Sigmoid colon (tissue), 7 donors: ENCODE results near the gene BTBD19. TPM values are rescaled to one million over a fixed set of nuclear protein-coding genes. Genes with fewer than 3 reads are reported as not detected.
A peak's percentile ranks its signal among the peaks of the same experiment; 100 is the strongest.
"Not testable (repeated sequence)": the region's sequence is repeated elsewhere in the genome, so short reads cannot be mapped to it uniquely, and the experiment has no call there.

Experiments used
- DNase-seq: peaks from one replicate; pipeline ENCODE4 v3.0.0-alpha.2; 2019
- H3K27ac ChIP-seq, 4 donors: fragments of 200-600 bp; sonication (generic); one replicate each; pipeline ENCODE4 v1.5.1; 2016 to 2019; ENCODE audit warnings: mild to moderate bottlenecking in 1 of 4
- H3K27me3 ChIP-seq, 3 donors: fragments of 200-600 bp; sonication (generic); one replicate each; pipeline ENCODE4 v1.5.1; 2019; ENCODE audit warnings: mild to moderate bottlenecking in 1 of 3
- H3K36me3 ChIP-seq, 4 donors: fragments of 200-600 bp; sonication (generic); one replicate each; pipeline ENCODE4 v1.5.1; 2016 to 2019
- H3K4me1 ChIP-seq, 4 donors: fragments of 200-600 bp; sonication (generic); one replicate each; pipeline ENCODE4 v1.5.1; 2017 to 2019
- H3K4me3 ChIP-seq, 4 donors: fragments of 200-600 bp; sonication (generic); one replicate each; pipeline ENCODE4 v1.5.1; 2017 to 2019; ENCODE audit warnings: mild to moderate bottlenecking in 2 of 4, moderate library complexity in 1 of 4
- H3K9me3 ChIP-seq, 4 donors: fragments of 200-600 bp in 3 of 4; sonication (generic) in 3 of 4; one replicate each; pipeline versions ENCODE4 v1.5.1 to v1.6.1; 2013 to 2019
- CTCF ChIP-seq, 4 experiments: fragments of 450-650 bp in 3 of 4; fragments of 200-600 bp in 1 of 4; IDR thresholded peaks; one replicate each; pipeline ENCODE4 v1.5.1; 2016 to 2019; ENCODE audit warnings: antibody characterized with exemption in 4 of 4, mild to moderate bottlenecking in 3 of 4, moderate library complexity in 2 of 4
- EP300 ChIP-seq, 4 donors: sonication (generic); formaldehyde crosslinking; IDR thresholded peaks; one replicate each; pipeline ENCODE4 v1.6.1; 2017; ENCODE audit warnings: antibody characterized with exemption in 4 of 4
- POLR2A ChIP-seq, 2 donors: fragments of 450-650 bp; IDR thresholded peaks; one replicate each; pipeline ENCODE4 v1.6.1; 2016; ENCODE audit warnings: antibody characterized with exemption in 2 of 2, mild to moderate bottlenecking in 2 of 2, moderate library complexity in 2 of 2
- POLR2AphosphoS5 ChIP-seq, 4 donors: sonication (generic); formaldehyde crosslinking; IDR thresholded peaks; one replicate each; pipeline ENCODE4 v1.6.1; 2017; ENCODE audit warnings: antibody characterized with exemption in 4 of 4
- WGBS, 2 donors: extraction: QIAGEN DNeasy Blood & Tissue Kit; methylation state at CpG; one replicate each; pipeline ENCODE4 v1.1.7; 2013; 5-methylcytosine and 5-hydroxymethylcytosine counted together
- intact Hi-C: fragments of 100-400 bp; cut with DNase I; formaldehyde crosslinking; loops from one replicate; pipeline ENCODE4 v1.15.1; 2023
- polyA plus RNA-seq, 3 donors: library from polyadenylated mRNA; stranded (reverse); fragments of 200-250 nt; gene quantifications; one replicate each; pipeline ENCODE4 v1.2.3, GENCODE V29; 2013
- total RNA-seq, 4 donors: library from RNA; depleted of rRNA; stranded (reverse); fragments of >200 nt; gene quantifications; one replicate each; pipeline ENCODE4 v1.1.0, GENCODE V29; 2016
- donor health status: healthy with polysubstance abuse.
- donor health status: Bipolar disorder and iron deficiency.
- donor health status: healthy.

Gene BTBD19
- total and polyA plus RNA-seq, 7 donors, result 0.60 to 9.4 (median 2.8) TPM; not detected in 1

GRCh38 chr1:44834328-44834727 lies 26.0 kb downstream of the BTBD19 start:
- TF ChIP-seq CTCF (IDR thresholded peaks at IDR 0.05), result no peak
- TF ChIP-seq EP300 (IDR thresholded peaks at IDR 0.05), result no peak
- intact Hi-C loops, result no loop called here
- no peak overlapping the region for H3K4me3 ChIP-seq
- H3K4me1 ChIP-seq, result peaks cover 0 to 7% (median 4%) of the 10 kb centered on the region in 4 donors
- 71 to 77% methylated on average over 7 of the region's 7 CpGs for WGBS, 2 donors
- DNase-seq, result no peak
- H3K9me3 ChIP-seq, result no peaks in the 10 kb centered on the region
- H3K36me3 ChIP-seq, result no peaks in the 10 kb centered on the region
- H3K27ac ChIP-seq, result no peak overlapping the region
- no peaks in the 10 kb centered on the region for H3K27me3 ChIP-seq

DNA sequence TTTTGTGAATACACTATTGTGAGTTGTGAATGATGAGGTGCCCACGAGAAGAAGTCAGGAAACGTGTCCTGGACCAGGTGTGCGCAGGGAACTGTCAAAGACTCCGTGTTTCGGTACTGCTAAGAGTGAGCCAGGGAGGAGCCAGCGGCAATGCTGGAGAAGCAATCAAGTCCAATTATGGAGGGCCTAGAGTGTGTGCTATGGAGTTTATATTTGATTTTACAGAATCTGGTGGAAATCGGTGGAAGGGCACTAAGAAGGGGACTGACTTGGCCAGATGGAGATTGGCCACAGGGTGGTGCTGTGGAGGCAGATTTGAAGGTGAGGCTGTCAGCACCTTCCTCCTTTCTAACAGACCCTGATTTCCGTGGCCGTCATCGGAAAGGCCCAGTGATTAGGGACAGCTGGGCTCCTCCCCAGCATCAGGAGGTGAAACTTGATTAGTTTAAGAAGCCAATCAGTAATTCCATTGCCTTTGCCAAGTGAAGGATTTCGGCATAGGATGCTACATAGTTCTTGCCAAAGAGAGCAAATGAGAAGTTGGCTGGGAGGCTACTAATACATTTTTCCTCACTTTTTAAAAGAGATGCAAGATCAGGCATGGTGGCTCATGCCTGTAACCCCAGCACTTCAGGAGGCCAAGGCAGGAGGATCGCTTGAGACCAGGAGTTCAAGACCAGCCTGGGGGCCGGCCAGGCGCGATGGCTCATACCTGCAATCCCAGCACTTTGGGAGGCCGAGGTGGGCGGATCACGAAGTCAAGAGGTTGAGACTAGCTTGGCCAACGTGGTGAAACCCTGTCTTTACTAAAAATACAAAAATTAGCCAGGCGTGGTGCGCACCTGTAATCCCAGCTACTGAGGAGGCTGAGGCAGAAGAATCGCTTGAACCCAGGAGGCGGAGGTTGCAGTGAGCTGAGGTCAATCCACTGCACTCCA lies 27.7 kb downstream of the BTBD19 start:
- DNase-seq, result peak; percentile 87
- intact Hi-C loops, result loop anchor here (5.0 kb wide), 1 partner anchor 44 kb away; no protein-coding TSS in a partner anchor
- H3K27ac ChIP-seq, result no peak overlapping the region
- WGBS, 2 donors, result 64 to 69% methylated on average over 23 of the region's 23 CpGs
- no peaks in the 10 kb centered on the region for H3K36me3 ChIP-seq
- peak in 2 of 4 donors; percentile 12 to 20 for TF ChIP-seq POLR2AphosphoS5 (IDR thresholded peaks at IDR 0.05)
- no peak for TF ChIP-seq POLR2A (IDR thresholded peaks at IDR 0.05)
- no peak for TF ChIP-seq EP300 (IDR thresholded peaks at IDR 0.05)
- TF ChIP-seq CTCF (IDR thresholded peaks at IDR 0.05), result peak; percentile 58 to 76 (median 70)
- H3K4me3 ChIP-seq, result no peak overlapping the region
- no peaks in the 10 kb centered on the region for H3K9me3 ChIP-seq
- H3K27me3 ChIP-seq, result no peaks in the 10 kb centered on the region
- H3K4me1 ChIP-seq, result peaks cover 0 to 7% (median 4%) of the 10 kb centered on the region in 4 donors

GRCh38 chr1:44838294-44838693 lies 30.0 kb downstream of the BTBD19 start:
- H3K9me3 ChIP-seq, H3K36me3 ChIP-seq, DNase-seq, H3K4me3 ChIP-seq, H3K27me3 ChIP-seq, H3K27ac ChIP-seq: not testable (repeated sequence)
- WGBS, 2 donors, result 88 to 94% methylated on average over 11 of the region's 11 CpGs
- peaks cover 0 to 22% (median 6%) of the 10 kb centered on the region in 4 donors for H3K4me1 ChIP-seq
- intact Hi-C loops, result loop anchor here (5.0 kb wide), 1 partner anchor 46 kb away; no protein-coding TSS in a partner anchor

DNA sequence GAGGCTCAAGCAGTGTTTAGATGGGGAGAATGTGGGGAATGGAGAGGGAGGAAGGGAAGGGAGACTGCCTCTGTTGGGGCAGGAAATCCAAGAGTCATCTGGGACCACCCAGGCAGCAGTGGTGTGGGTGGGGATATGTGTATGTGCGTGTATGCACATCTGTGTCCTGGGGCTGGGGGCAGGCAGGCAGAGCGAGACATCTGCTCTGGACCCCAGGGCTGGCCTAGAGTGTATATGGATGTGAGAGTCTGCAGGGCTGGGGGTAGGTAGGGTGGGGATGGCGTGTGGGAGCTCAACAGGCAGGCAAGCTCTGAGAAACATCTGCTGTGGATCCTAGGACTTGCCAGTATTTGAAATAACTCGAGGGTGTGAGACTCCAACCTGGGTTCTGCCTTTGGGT lies 31.3 kb downstream of the BTBD19 start:
- no peak for TF ChIP-seq CTCF (IDR thresholded peaks at IDR 0.05)
- TF ChIP-seq POLR2AphosphoS5 (IDR thresholded peaks at IDR 0.05), result no peak
- TF ChIP-seq POLR2A (IDR thresholded peaks at IDR 0.05), result no peak
- TF ChIP-seq EP300 (IDR thresholded peaks at IDR 0.05), result no peak
- intact Hi-C loops, result loop anchor here (5.0 kb wide), 1 partner anchor 47 kb away; no protein-coding TSS in a partner anchor

DNA sequence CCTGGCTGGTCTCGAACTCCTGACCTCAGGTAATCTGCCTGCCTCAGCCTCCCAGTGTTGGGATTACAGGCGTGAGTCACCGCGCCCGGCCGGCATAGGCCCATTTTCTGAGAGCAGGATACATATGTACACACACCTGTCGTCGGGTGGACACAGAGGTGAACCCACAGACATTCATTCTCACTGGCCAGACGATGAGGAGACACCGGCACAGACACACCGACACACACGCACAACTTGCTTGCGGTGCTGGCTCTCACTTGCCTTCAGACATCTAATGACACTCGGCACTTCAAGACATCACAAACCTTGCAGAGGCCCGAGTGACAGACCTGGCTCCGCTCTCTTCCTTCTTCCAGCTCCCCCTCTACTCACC lies 34.2 kb downstream of the BTBD19 start:
- 30 to 61% methylated on average over 16 of the region's 16 CpGs for WGBS, 2 donors
- no peaks in the 10 kb centered on the region for H3K27me3 ChIP-seq
- intact Hi-C loops, result loop anchor here (5.0 kb wide), 3 partner anchors 145 to 460 kb away; partner anchors contain the start of genes EIF2B3, HECTD3 and UROD

More for the DNA sequence above, 31.3 kb downstream of the BTBD19 start:
- no peak for DNase-seq
- no peak overlapping the region for H3K27ac ChIP-seq
- peaks cover 0 to 26% (median 9%) of the 10 kb centered on the region in 4 donors for H3K4me1 ChIP-seq
- no peak overlapping the region for H3K4me3 ChIP-seq
- no peaks in the 10 kb centered on the region for H3K9me3 ChIP-seq
- H3K27me3 ChIP-seq, result no peaks in the 10 kb centered on the region
- H3K36me3 ChIP-seq, result no peaks in the 10 kb centered on the region
- 72 to 75% methylated on average over 4 of the region's 4 CpGs for WGBS, 2 donors

More for the DNA sequence above, 34.2 kb downstream of the BTBD19 start:
- H3K36me3 ChIP-seq, result no peaks in the 10 kb centered on the region
- peaks cover 0 to 18% (median 6%) of the 10 kb centered on the region in 4 donors for H3K4me1 ChIP-seq
- TF ChIP-seq CTCF (IDR thresholded peaks at IDR 0.05), result no peak
- no peak for TF ChIP-seq EP300 (IDR thresholded peaks at IDR 0.05)
- no peak for TF ChIP-seq POLR2AphosphoS5 (IDR thresholded peaks at IDR 0.05)
- no peak for TF ChIP-seq POLR2A (IDR thresholded peaks at IDR 0.05)
- H3K4me3 ChIP-seq, result peak overlapping the region; percentile 54 to 77 (median 60)
- no peak for DNase-seq
- H3K27ac ChIP-seq, result peak overlapping the region; percentile 66 to 82 (median 76)
- H3K9me3 ChIP-seq, result no peaks in the 10 kb centered on the region
